Muscle of leg (tissue), 11 donors: ENCODE measurements around the gene TXN. TPM values are rescaled to one million over a fixed set of nuclear protein-coding genes. Genes with fewer than 3 reads are reported as not detected.

Experiments
- DNase-seq: peaks from one replicate; pipeline ENCODE4 v3.0.0; 2013
- H3K27ac ChIP-seq: one replicate; pipeline ENCODE4 v1.5.1; 2013; ENCODE audit warnings: mild to moderate bottlenecking, low read length, control low read depth
- H3K27me3 ChIP-seq: one replicate; pipeline ENCODE4 v1.6.1; 2013; ENCODE audit warnings: low read length; ENCODE audit not compliant: control insufficient read depth, insufficient read depth
- H3K36me3 ChIP-seq: one replicate; pipeline ENCODE4 v1.6.1; 2013; ENCODE audit warnings: low read length; ENCODE audit not compliant: control insufficient read depth, insufficient read depth
- H3K4me1 ChIP-seq: one replicate; pipeline ENCODE4 v1.6.1; 2013; ENCODE audit warnings: low read length; ENCODE audit not compliant: control insufficient read depth, insufficient read depth
- H3K4me3 ChIP-seq: one replicate; pipeline ENCODE4 v1.5.1; 2013; ENCODE audit warnings: low read length, control low read depth
- H3K9me3 ChIP-seq: replicated peaks from 2 replicates; pipeline ENCODE4 v1.6.1; 2013; ENCODE audit warnings: low read depth, low read length; ENCODE audit not compliant: control insufficient read depth
- WGBS: methylation state at CpG from one replicate; pipeline ENCODE4 v1.1.5; 2013; ENCODE audit warnings: missing lambda C conversion rate; ENCODE audit not compliant: insufficient coverage; 5-methylcytosine and 5-hydroxymethylcytosine counted together
- polyA plus RNA-seq, 8 donors: library from polyadenylated mRNA; unstranded; fragments of 120-200 nt; gene quantifications; one replicate each; pipeline versions ENCODE4 v1.2.1 to v1.2.3, GENCODE V29; 2013; ENCODE audit warnings: inconsistent platforms in 1 of 8, low replicate concordance in 1 of 8; ENCODE audit not compliant: insufficient read length in 8 of 8, insufficient read depth in 1 of 8
- total RNA-seq: library from RNA; stranded (reverse); fragments of 120-200 nt; gene quantifications from one replicate; pipeline ENCODE4 v1.2.4, GENCODE V29; 2013

TXN gene
- total and polyA plus RNA-seq, 9 donors, result 67.3 to 110 (median 83.5) TPM

DNA sequence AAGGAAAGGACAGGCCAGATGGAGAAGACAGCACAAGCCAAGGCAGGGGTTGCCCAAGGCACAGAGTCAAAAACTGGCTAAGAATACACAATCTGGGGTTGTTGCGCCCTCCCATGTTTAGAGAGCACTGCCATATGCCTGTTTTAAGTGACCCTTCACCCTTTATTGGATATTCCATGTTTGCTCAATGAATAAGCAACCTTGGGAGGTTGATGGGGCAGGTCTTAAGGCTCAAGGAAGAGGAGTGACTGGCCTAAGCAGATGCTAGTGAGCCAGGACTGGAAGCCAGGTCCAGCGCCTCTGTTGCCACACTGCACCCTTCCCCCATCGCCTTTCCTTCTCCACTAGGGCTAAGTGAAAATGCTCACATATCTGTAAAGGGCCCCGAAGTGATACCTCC, 6.7 kb downstream of the TXN start:
- WGBS, result 83% methylated on average over 1 of the region's 4 CpGs
- H3K36me3 ChIP-seq, result peaks cover 30% of the 10 kb centered on the region
- no peaks in the 10 kb centered on the region for H3K9me3 ChIP-seq
- DNase-seq, result no peak
- H3K27me3 ChIP-seq, result no peaks in the 10 kb centered on the region
- no peak overlapping the region for H3K4me3 ChIP-seq
- no peak overlapping the region for H3K27ac ChIP-seq
- peaks cover 3% of the 10 kb centered on the region for H3K4me1 ChIP-seq

DNA sequence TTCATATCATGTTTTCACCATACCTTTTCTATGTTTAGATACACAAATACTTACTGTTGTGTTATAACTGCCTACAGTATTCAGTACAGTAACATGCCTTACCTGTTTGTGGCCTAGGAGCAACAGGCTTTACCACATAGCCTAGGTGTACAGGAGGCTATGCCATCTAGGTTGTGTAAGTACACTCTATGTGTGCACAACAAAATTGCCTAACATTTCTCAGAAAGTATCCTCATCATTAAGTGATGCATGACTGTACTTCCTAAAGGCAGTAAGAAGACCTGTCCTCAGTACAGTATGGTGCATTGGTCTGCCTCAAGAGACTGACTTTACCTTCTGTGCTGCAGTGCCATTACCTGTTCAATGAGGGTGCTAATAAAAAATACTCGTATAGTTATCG, 7.9 kb downstream of the TXN start:
- no peak for DNase-seq
- Histone ChIP-seq H3K4me3 (no peak overlapping the region), H3K36me3 (peaks cover 32% of the 10 kb centered on the region), H3K27me3 (no peaks in the 10 kb centered on the region), H3K27ac (no peak overlapping the region), H3K9me3 (no peaks in the 10 kb centered on the region), H3K4me1 (no peaks in the 10 kb centered on the region)
- WGBS, result no CpG with 5 or more reads among the region's 2 CpGs

DNA sequence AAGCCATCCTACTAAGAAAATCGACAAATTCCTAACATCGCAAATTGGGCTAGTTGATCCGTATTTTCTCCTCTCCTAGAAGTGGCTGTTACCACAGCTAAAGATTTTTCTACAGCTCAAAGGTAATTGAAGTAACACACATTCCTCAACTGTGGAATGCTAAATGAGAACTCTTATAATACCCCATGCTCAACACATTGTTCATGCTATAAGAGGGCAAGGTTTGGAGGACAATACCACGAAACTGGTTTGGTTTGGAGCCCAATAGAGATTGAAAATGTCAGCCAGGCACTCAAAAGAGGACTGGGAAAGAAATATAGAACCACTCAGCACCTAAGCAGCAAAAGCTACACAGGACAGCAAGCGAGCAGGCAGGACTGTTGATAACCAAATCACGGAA, 10.1 kb downstream of the TXN start:
- H3K4me1 ChIP-seq, result no peaks in the 10 kb centered on the region
- no peaks in the 10 kb centered on the region for H3K9me3 ChIP-seq
- 82% methylated on average over 2 of the region's 6 CpGs for WGBS
- H3K27me3 ChIP-seq, result no peaks in the 10 kb centered on the region
- no peak overlapping the region for H3K27ac ChIP-seq
- no peak for DNase-seq
- peaks cover 43% of the 10 kb centered on the region for H3K36me3 ChIP-seq
- no peak overlapping the region for H3K4me3 ChIP-seq

DNA sequence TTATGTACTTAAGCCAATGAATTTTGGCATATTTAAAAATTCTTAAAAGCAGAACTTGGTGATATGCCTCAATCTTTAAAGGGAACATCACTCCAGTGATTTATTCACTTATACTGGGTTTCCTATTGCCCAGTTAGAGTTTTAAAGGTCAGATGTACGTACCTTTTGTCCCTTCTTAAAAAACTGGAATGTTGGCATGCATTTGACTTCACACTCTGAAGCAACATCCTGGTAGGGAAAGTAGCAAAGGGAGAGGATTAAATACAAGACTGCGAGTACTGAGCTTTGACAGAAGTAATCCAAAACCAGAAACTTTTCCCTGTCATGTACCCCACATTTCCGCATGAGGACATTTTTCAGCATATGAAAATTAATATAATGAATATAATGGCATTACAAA, 11.7 kb downstream of the TXN start:
- Histone ChIP-seq H3K4me3 (no peak overlapping the region), H3K27me3 (no peaks in the 10 kb centered on the region), H3K27ac (no peak overlapping the region), H3K9me3 (no peaks in the 10 kb centered on the region), H3K36me3 (peaks cover 35% of the 10 kb centered on the region), H3K4me1 (no peaks in the 10 kb centered on the region)
- WGBS, result no CpG with 5 or more reads among the region's 3 CpGs
- DNase-seq, result peak; percentile 10

DNA sequence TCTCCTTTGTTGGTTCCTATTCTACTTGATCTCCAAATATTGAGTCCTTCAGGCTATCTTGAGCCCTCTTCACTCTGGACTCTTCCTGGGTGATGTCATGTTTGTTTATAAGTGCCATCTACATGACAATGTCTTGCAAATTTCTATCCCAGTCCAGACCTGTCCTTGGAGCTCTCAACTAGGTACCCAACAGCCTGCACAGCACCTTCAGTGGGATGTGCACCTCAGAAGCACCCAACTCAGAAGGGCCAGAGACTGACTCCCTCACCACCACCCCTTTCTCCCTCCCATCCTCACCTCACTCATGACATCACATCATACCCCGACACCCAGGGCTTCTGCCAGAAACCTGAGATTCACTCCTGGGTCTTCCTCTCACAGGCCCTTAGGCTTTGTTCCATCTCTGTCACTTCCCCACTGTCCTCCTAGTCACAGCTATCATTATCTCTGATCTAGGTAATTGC, 14.4 kb downstream of the TXN start:
- Histone ChIP-seq H3K9me3 (no peaks in the 10 kb centered on the region), H3K27ac (no peak overlapping the region)

DNA sequence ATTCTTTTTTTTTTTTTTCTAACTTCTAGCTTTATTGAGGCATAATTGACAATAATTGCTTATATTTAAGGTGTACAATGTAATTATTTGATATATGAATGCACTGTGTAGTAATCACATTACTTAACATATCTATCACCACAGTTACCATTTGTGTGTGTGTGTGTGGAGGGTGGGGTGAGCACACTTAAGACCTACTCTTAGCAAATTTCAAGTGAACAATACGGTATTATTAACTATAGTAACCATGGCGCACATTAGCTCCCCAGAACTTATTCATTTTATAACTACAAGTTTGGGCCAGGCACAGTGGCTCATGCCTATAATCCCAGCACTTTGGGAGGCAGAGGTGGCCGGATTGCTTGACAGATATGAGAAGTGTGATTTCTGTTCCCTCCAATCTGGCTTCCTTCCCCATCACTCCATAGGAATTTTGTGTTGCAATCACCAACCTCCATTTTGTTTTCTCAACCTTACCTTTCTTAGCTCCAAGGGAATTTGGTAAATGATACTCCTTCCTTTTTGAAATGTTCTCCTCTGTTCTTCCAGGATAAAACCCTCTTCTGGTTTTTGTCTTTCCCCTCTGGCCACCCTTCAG, 14.9 kb downstream of the TXN start:
- H3K4me1 ChIP-seq, result no peaks in the 10 kb centered on the region
- no peaks in the 10 kb centered on the region for H3K9me3 ChIP-seq
- DNase-seq, result no peak
- H3K27ac ChIP-seq, result no peak overlapping the region
- WGBS, result no CpG with 5 or more reads among the region's 3 CpGs
- H3K4me3 ChIP-seq, result no peak overlapping the region
- H3K36me3 ChIP-seq, result peaks cover 17% of the 10 kb centered on the region
- H3K27me3 ChIP-seq, result no peaks in the 10 kb centered on the region

More for the DNA sequence above, 14.4 kb downstream of the TXN start:
- H3K4me3 ChIP-seq, result no peak overlapping the region
- WGBS, result 100% methylated on average over 1 of the region's 1 CpG
- DNase-seq, result no peak
- peaks cover 20% of the 10 kb centered on the region for H3K36me3 ChIP-seq
- H3K4me1 ChIP-seq, result no peaks in the 10 kb centered on the region
- H3K27me3 ChIP-seq, result no peaks in the 10 kb centered on the region

DNA sequence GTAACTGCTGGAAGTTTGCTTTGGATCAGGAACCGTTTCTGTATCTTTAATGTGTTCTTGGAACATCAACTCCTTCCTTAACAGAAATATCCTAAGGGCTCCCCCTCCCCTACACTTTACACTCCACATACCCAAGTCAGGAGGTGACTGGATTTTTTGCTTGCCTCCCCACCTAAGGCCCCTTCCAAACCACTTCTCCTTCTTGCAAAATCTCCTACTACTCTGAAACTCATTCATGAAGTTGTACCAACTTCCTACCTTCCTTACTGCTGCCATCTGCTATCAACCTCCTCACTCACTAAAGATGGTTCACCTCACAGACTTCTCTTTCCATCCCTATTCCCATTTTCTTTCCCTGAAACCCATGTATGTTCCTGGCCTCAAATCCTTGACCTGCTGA, 16.1 kb downstream of the TXN start:
- no CpG with 5 or more reads among the region's 1 CpG for WGBS
- no peak for DNase-seq
- H3K4me1 ChIP-seq, result no peaks in the 10 kb centered on the region
- H3K27me3 ChIP-seq, result no peaks in the 10 kb centered on the region
- H3K4me3 ChIP-seq, result no peak overlapping the region
- H3K36me3 ChIP-seq, result peaks cover 15% of the 10 kb centered on the region
- H3K9me3 ChIP-seq, result no peaks in the 10 kb centered on the region
- H3K27ac ChIP-seq, result no peak overlapping the region

DNA sequence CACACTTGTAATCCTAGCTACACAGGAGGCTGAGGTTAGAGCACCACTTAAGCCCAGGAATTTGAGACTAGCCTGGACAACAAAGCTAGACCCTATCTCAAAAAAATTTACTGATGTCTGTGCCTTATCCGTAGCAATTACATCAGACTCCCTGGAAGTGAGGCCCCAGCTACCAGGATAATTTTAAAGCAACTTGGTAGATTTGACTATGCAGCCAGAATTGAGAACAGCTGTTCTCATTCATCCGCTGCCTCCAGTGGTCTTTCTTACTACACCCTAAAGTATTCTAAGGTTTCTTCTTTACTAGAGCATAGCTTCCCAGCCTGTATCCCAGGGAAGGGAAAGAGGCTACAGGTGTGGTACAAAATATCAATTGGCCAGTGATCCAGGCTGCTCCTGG, 28.0 kb downstream of the TXN start:
- H3K27ac ChIP-seq, result no peak overlapping the region
- no peaks in the 10 kb centered on the region for H3K4me1 ChIP-seq
- H3K4me3 ChIP-seq, result no peak overlapping the region
- no peaks in the 10 kb centered on the region for H3K36me3 ChIP-seq
- no peaks in the 10 kb centered on the region for H3K9me3 ChIP-seq
- no peaks in the 10 kb centered on the region for H3K27me3 ChIP-seq
- DNase-seq, result no peak
- WGBS, result no CpG with 5 or more reads among the region's 2 CpGs

DNA sequence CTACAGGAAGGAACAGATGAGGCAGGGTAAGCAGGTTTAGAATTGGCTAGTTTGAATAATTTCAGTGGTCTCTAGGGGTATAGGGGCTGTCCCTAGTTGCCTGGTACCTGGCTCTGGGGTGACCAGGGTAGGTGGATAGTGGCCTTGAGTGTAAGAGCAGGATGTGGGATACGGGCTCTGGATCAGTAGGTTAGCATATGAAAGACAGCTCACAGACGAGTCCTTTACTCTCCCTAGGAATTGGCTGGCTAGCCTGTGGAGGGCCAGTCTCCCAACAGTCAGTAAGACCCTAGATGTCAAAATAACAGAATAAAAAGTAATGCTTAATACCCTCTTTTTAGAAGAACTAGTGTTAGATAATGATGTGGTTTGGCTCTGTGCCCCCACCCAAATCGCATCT, 31.7 kb downstream of the TXN start:
- Histone ChIP-seq H3K4me3 (no peak overlapping the region), H3K9me3 (no peaks in the 10 kb centered on the region), H3K36me3 (no peaks in the 10 kb centered on the region), H3K27ac (no peak overlapping the region), H3K27me3 (no peaks in the 10 kb centered on the region), H3K4me1 (no peaks in the 10 kb centered on the region)
- no peak for DNase-seq
- WGBS, result no CpG with 5 or more reads among the region's 3 CpGs

DNA sequence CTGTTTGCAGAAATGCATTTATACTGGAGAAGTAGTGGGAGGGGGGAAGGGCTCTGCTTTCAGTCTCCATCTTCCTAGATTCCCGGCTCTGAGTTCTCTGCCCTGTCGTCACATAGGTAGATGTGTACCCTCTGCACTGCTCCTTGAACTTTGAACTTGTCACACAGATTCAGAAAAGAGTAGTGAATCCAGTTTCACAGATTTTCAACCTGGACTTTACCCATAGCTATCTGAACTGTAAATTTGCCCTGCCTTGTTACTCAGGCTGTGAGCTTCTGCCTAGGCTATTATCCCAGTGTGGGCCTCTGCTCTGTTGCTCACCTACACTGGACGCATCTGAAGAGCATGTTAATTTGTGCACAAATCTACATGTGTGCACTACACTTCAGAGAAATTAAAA, 35.5 kb downstream of the TXN start:
- Histone ChIP-seq H3K4me3 (no peak overlapping the region), H3K9me3 (no peaks in the 10 kb centered on the region), H3K27ac (no peak overlapping the region), H3K4me1 (no peaks in the 10 kb centered on the region), H3K36me3 (no peaks in the 10 kb centered on the region), H3K27me3 (no peaks in the 10 kb centered on the region)
- 92% methylated on average over 2 of the region's 3 CpGs for WGBS
- no peak for DNase-seq

DNA sequence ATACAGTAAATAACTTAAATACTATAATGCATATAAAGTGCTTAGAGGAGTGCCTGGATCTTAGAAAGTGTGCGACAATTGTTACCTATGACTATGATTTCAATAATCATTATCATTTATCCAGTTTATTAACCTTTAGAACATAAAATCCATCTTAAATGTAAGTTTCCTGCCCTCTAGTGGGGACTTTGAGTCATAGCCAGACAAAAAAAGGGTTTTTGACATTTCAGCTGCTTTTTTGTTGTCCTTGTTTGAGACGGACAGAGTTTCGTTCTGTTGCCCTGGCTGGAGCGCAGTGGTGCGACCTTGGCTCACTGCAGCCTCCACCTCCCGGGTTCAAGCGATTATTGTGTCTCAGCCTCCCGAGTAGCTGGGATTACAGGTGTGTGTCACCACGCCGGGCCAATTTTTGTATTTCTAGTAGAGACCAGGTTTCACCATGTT, 38.6 kb downstream of the TXN start:
- no peaks in the 10 kb centered on the region for H3K4me1 ChIP-seq
- no peak overlapping the region for H3K27ac ChIP-seq
- no peaks in the 10 kb centered on the region for H3K27me3 ChIP-seq
- no peak overlapping the region for H3K4me3 ChIP-seq
- H3K36me3 ChIP-seq, result no peaks in the 10 kb centered on the region
- peak; percentile 55 for DNase-seq
- WGBS, result 36% methylated on average over 8 of the region's 10 CpGs
- H3K9me3 ChIP-seq, result no peaks in the 10 kb centered on the region
